Stimulated activated CD8-positive, alpha-beta memory T cell treated with anti-CD3 and anti-CD28 coated beads, Interleukin-2, amount 100 ng/mL, for 48 hours (primary cell): ENCODE data around the gene ITGB6.
"Not testable (repeated sequence)": the region's sequence is repeated elsewhere in the genome, so short reads cannot be mapped to it uniquely, and the experiment has no call there.

Experiments
- DNase-seq, 2 donors: peaks; one replicate each; pipeline ENCODE4 v3.0.0-alpha.2; 2020; ENCODE audit warnings: low read depth in 2 of 2

ITGB6 gene

GRCh38 chr2:160181146-160181836 is 18.8 kb downstream of the ITGB6 start:
- not testable (repeated sequence) for DNase-seq

- not testable (repeated sequence) for DNase-seq
These were observed 19.4 kb downstream of the ITGB6 start for GRCh38 chr2:160180690-160181089.

GRCh38 chr2:160180172-160180571 is 19.9 kb downstream of the ITGB6 start:
- DNase-seq: no peak

GRCh38 chr2:160175169-160176134 is 24.6 kb downstream of the ITGB6 start:
- DNase-seq: no peak

- no peak for DNase-seq
These were observed 25.8 kb downstream of the ITGB6 start for GRCh38 chr2:160174322-160174721.

- no peak for DNase-seq
These were observed 30.1 kb downstream of the ITGB6 start for GRCh38 chr2:160169988-160170387.

- no peak for DNase-seq
These were observed 30.6 kb downstream of the ITGB6 start for GRCh38 chr2:160169471-160169870.

- no peak for DNase-seq
These were observed 31.2 kb downstream of the ITGB6 start for GRCh38 chr2:160168878-160169277.

- DNase-seq: no peak
These were observed 32.9 kb downstream of the ITGB6 start for GRCh38 chr2:160167089-160167740.

GRCh38 chr2:160165996-160166395 is 34.1 kb downstream of the ITGB6 start:
- DNase-seq: no peak

GRCh38 chr2:160165081-160165480 is 35.0 kb downstream of the ITGB6 start:
- no peak for DNase-seq

GRCh38 chr2:160157861-160158829 is 41.9 kb downstream of the ITGB6 start:
- DNase-seq: no peak

- no peak for DNase-seq
These were observed 43.4 kb downstream of the ITGB6 start for GRCh38 chr2:160156665-160157064.

GRCh38 chr2:160156100-160156499 is 44.0 kb downstream of the ITGB6 start:
- no peak for DNase-seq

GRCh38 chr2:160148419-160148818 is 51.7 kb downstream of the ITGB6 start:
- not testable (repeated sequence) for DNase-seq

- DNase-seq: no peak
These were observed 54.6 kb downstream of the ITGB6 start for GRCh38 chr2:160145471-160145870.

- no peak for DNase-seq
These were observed 55.6 kb downstream of the ITGB6 start for GRCh38 chr2:160144280-160144990.

GRCh38 chr2:160142472-160142871 is 57.6 kb downstream of the ITGB6 start:
- no peak for DNase-seq

- no peak for DNase-seq
These were observed 58.2 kb downstream of the ITGB6 start for GRCh38 chr2:160141912-160142311.

- DNase-seq: no peak
These were observed 58.7 kb downstream of the ITGB6 start for GRCh38 chr2:160141419-160141818.
